HepG2 (cell line): ENCODE measurements around the gene PPHLN1.

Source experiments
- CEBPB ChIP-seq: IDR thresholded peaks from 2 replicates; pipeline ENCODE4 v1.6.1; 2011; ENCODE audit warnings: low read depth, low read length, improper control_type of control experiment, borderline replicate concordance
- HDAC6 ChIP-seq: fragments of 200-600 bp; sonication (generic); IDR thresholded peaks from 2 replicates; pipeline ENCODE4 v1.7.0; 2017; ENCODE audit warnings: mild to moderate bottlenecking, antibody characterized with exemption, low read length, low read depth
- PATZ1 ChIP-seq: sonication (generic); formaldehyde crosslinking; IDR thresholded peaks from 2 replicates; pipeline ENCODE4 v1.4.0; 2020; ENCODE audit warnings: missing genetic modification reagents
- PHF8 ChIP-seq: sonication (generic); formaldehyde crosslinking; IDR thresholded peaks from 2 replicates; pipeline ENCODE4 v1.5.0; 2020; ENCODE audit warnings: missing genetic modification reagents
- POLR2A ChIP-seq, 2 experiments: IDR thresholded peaks; 2 replicates each; pipeline ENCODE4 v1.6.1; 2011; ENCODE audit warnings: low read depth in 2 of 2, low read length in 2 of 2, mild to moderate bottlenecking in 1 of 2, moderate library complexity in 1 of 2; ENCODE audit not compliant: insufficient read depth in 1 of 2
- RAD21 ChIP-seq: fragments of 450-650 bp; formaldehyde crosslinking; IDR thresholded peaks from 2 replicates; pipeline ENCODE4 v1.5.0; 2020; ENCODE audit warnings: mild to moderate bottlenecking
- REST ChIP-seq, 2 experiments: IDR thresholded peaks; 2 replicates each; pipeline ENCODE4 v1.6.1; 2011 to 2012; ENCODE audit warnings: low read length in 2 of 2, borderline replicate concordance in 1 of 2, low read depth in 1 of 2, mild to moderate bottlenecking in 1 of 2, moderate library complexity in 1 of 2
- TARDBP ChIP-seq: sonication (generic); formaldehyde crosslinking; IDR thresholded peaks from 2 replicates; pipeline ENCODE4 v1.8.0; 2022; ENCODE audit warnings: mild to moderate bottlenecking, missing genetic modification reagents
- ZBTB10 ChIP-seq: sonication (generic); formaldehyde crosslinking; IDR thresholded peaks from 2 replicates; pipeline ENCODE4 v1.4.0; 2020; ENCODE audit warnings: missing genetic modification reagents, borderline replicate concordance
- ZNF281 ChIP-seq: sonication (generic); formaldehyde crosslinking; IDR thresholded peaks from 2 replicates; pipeline ENCODE4 v1.4.0; 2020; ENCODE audit warnings: missing genetic modification reagents, borderline replicate concordance

- TF ChIP-seq POLR2A (IDR thresholded peaks at IDR 0.05; ENCODE audit: insufficient read depth in 1 of 2, low read depth in 2 of 2, low read length in 2 of 2), result no peak
- no peak for TF ChIP-seq PHF8
- TF ChIP-seq ZBTB10 (CRISPR knock-in tag), result no peak
- TF ChIP-seq PATZ1 (CRISPR knock-in tag), result no peak
- no peak for TF ChIP-seq HDAC6
- TF ChIP-seq ZNF281, result no peak
- no peak for TF ChIP-seq CEBPB
- no peak for TF ChIP-seq TARDBP
- no peak for TF ChIP-seq RAD21 (CRISPR knock-in tag)
- no peak for TF ChIP-seq REST (IDR thresholded peaks at IDR 0.05; ENCODE audit: borderline replicate concordance in 1 of 2, low read depth in 1 of 2, low read length in 2 of 2)
These were observed 39.5 kb downstream of the PPHLN1 start for GRCh38 chr12:42365486-42365885.
